DMS53 (cell line): ENCODE results near the gene HMCN1.

Source experiments
- DNase-seq: peaks from one replicate; lab custom pipeline; 2025; lab: John Stamatoyannopoulos, UW

The HMCN1 gene

GRCh38 chr1:185853739-185854138 is 119.5 kb downstream of the HMCN1 start:
- peak; percentile 16 for DNase-seq

- no peak for DNase-seq
Measured at GRCh38 chr1:185856482-185856881, 122.3 kb downstream of the HMCN1 start.

- peak; percentile 36 for DNase-seq
Measured at GRCh38 chr1:185857442-185857841, 123.3 kb downstream of the HMCN1 start.

- DNase-seq = no peak
Measured at GRCh38 chr1:185860311-185860710, 126.1 kb downstream of the HMCN1 start.

- no peak for DNase-seq
Measured at GRCh38 chr1:185860859-185861258, 126.7 kb downstream of the HMCN1 start.

GRCh38 chr1:185861630-185862029 is 127.4 kb downstream of the HMCN1 start:
- DNase-seq = peak; percentile 87

GRCh38 chr1:185862235-185862634 is 128.0 kb downstream of the HMCN1 start:
- DNase-seq = peak; percentile 24

GRCh38 chr1:185864331-185864730 is 130.1 kb downstream of the HMCN1 start:
- DNase-seq = no peak

- DNase-seq = peak; percentile 8
Measured at GRCh38 chr1:185864889-185865517, 130.8 kb downstream of the HMCN1 start.

- DNase-seq = no peak
Measured at GRCh38 chr1:185869590-185869989, 135.4 kb downstream of the HMCN1 start.

GRCh38 chr1:185871627-185872150 is 137.5 kb downstream of the HMCN1 start:
- DNase-seq = no peak

- no peak for DNase-seq
Measured at GRCh38 chr1:185874246-185874645, 140.1 kb downstream of the HMCN1 start.

- no peak for DNase-seq
Measured at GRCh38 chr1:185880330-185880729, 146.1 kb downstream of the HMCN1 start.

GRCh38 chr1:185880779-185881333 is 146.7 kb downstream of the HMCN1 start:
- no peak for DNase-seq

- DNase-seq = no peak
Measured at GRCh38 chr1:185886046-185886445, 151.9 kb downstream of the HMCN1 start.

GRCh38 chr1:185886671-185887070 is 152.5 kb downstream of the HMCN1 start:
- DNase-seq = no peak

GRCh38 chr1:185892831-185893403 is 158.7 kb downstream of the HMCN1 start:
- DNase-seq = peak; percentile 65

GRCh38 chr1:185894791-185895190 is 160.6 kb downstream of the HMCN1 start:
- DNase-seq = no peak

- no peak for DNase-seq
Measured at GRCh38 chr1:185895208-185895900, 161.2 kb downstream of the HMCN1 start.

- no peak for DNase-seq
Measured at GRCh38 chr1:185896863-185897262, 162.7 kb downstream of the HMCN1 start.

- DNase-seq = no peak
Measured at GRCh38 chr1:185906186-185906585, 172.0 kb downstream of the HMCN1 start.

GRCh38 chr1:185907246-185907645 is 173.1 kb downstream of the HMCN1 start:
- DNase-seq = no peak

GRCh38 chr1:185911978-185912377 is 177.8 kb downstream of the HMCN1 start:
- no peak for DNase-seq
